BJ (cell line): ENCODE results near the gene E2F1. TPM values are rescaled to one million over a fixed set of nuclear protein-coding genes. Genes with fewer than 3 reads are reported as not detected.

ENCODE experiments used
- CTCF ChIA-PET: fragments of 350-600 bp; formaldehyde crosslinking; extraction: SDS; loops from one replicate; lab custom pipeline; 2021; ENCODE audit warnings: antibody characterized with exemption, inconsistent platforms; lab: Yijun Ruan, JAX
- POLR2A ChIA-PET: fragments of 300-600 bp; sonication (Branson Sonifier 250); formaldehyde crosslinking; extraction: SDS; loops from one replicate; lab custom pipeline; 2021; ENCODE audit warnings: antibody characterized with exemption; lab: Charles Lee
- DNase-seq: peaks from one replicate; pipeline ENCODE4 v3.0.0-alpha.2; 2011; ENCODE audit warnings: low read depth
- H3K27me3 ChIP-seq: 2 replicates; pipeline ENCODE4 v1.6.0; 2011; ENCODE audit warnings: low read length; ENCODE audit not compliant: control insufficient read depth, insufficient read depth
- H3K36me3 ChIP-seq: 2 replicates; pipeline ENCODE4 v1.5.1; 2011; ENCODE audit warnings: low read length; ENCODE audit not compliant: control insufficient read depth, insufficient read depth
- H3K4me3 ChIP-seq: 2 replicates; pipeline ENCODE4 v1.5.1; 2011; ENCODE audit warnings: low read depth, mild to moderate bottlenecking, control low read depth, low read length
- polyA plus RNA-seq: library from polyadenylated mRNA; depleted of rRNA; stranded (reverse); fragments of >200 nt; gene quantifications from 2 replicates; pipeline ENCODE4 v1.2.3, GENCODE V29; 2011
- TF ChIP-seq, protein P1 (sequence below): IDR thresholded peaks from 2 replicates; pipeline ENCODE4 v1.5.1; 2011; ENCODE audit warnings: low read depth, mild to moderate bottlenecking, control low read depth, inconsistent platforms, low read length, moderate library complexity; ENCODE audit not compliant: insufficient read depth

The E2F1 gene
- polyA plus RNA-seq, 1 experiment, result 7.5 TPM

DNA sequence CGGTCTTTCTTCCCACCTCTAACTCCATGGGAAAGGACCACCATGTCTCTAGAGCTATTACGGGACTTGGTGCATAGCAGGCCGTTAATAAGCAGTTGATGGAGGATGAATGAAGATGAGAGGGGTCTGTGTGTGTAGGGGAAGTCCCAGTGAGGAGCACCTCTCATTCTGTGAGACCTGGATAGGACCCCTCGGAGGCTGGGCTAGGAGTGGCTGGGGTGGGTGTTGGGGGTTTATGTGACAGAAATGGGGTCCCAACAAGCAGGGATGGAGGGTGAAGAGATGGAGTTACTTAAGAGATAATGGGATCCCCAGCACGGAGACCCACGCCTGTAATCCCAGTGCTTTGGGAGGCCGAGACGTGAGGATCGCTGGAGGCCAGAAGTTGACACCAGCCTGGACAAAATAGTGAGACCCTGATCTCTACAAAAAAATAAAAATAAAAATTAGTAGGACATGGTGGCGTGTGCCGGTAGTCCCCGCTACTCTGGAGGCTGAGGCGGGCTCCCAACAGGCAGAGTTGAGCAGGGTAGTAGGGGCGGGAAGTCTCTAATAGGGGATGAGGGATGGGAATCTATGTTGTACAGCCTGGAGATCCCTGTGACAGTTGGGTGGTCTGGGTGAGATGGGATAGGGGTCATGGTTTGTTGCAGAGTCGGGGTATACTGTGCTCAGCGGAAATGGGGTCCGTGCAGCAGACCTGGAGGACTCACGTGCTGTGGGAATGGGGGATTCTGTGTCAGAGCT lies 44.9 kb upstream of the E2F1 start:
- Histone ChIP-seq H3K4me3 (peak overlapping the region; percentile 55), H3K27me3 (no peaks in the 10 kb centered on the region), H3K36me3 (no peaks in the 10 kb centered on the region; the same call in 1 of the 2 replicates)
- TF ChIP-seq, protein P1, sequence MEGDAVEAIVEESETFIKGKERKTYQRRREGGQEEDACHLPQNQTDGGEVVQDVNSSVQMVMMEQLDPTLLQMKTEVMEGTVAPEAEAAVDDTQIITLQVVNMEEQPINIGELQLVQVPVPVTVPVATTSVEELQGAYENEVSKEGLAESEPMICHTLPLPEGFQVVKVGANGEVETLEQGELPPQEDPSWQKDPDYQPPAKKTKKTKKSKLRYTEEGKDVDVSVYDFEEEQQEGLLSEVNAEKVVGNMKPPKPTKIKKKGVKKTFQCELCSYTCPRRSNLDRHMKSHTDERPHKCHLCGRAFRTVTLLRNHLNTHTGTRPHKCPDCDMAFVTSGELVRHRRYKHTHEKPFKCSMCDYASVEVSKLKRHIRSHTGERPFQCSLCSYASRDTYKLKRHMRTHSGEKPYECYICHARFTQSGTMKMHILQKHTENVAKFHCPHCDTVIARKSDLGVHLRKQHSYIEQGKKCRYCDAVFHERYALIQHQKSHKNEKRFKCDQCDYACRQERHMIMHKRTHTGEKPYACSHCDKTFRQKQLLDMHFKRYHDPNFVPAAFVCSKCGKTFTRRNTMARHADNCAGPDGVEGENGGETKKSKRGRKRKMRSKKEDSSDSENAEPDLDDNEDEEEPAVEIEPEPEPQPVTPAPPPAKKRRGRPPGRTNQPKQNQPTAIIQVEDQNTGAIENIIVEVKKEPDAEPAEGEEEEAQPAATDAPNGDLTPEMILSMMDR, result no peak
- ChIA-PET CTCF (interaction anchor here (0.6 to 1.2 kb wide), 3 partner anchors 8 to 936 kb away, joined by 3 to 4 read pairs (median 4); partner anchors contain the start of gene PXMP4), POLR2A (no interaction called here)
- DNase-seq, result no peak

DNA sequence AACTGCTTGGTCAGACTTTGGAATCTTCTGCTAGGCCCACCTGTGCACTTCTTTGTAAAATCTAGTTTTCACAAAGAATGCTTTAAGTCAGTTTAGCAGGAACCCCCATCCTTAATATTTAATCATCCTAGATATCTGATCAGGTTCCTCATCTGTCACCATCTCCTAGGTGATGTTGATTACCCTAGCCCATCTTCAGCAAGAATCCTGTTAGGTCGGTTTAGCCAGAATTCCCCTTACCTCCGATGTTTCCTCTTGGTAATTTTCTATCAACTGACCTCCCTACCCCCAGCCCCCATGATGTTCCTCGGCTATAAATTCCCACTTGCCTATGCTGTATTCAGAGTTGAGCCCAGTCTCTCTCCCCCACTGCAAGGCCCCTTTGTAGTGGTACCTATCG lies 42.9 kb upstream of the E2F1 start:
- Histone ChIP-seq H3K27me3 (no peaks in the 10 kb centered on the region), H3K4me3 (no peak overlapping the region), H3K36me3 (no peaks in the 10 kb centered on the region)
- ChIA-PET CTCF (interaction anchor here (0.8 kb wide), 1 partner anchor 284 kb away, joined by 3 read pairs; no protein-coding TSS in a partner anchor), POLR2A (no interaction called here)
- TF ChIP-seq, protein P1, result no peak
- no peak for DNase-seq

DNA sequence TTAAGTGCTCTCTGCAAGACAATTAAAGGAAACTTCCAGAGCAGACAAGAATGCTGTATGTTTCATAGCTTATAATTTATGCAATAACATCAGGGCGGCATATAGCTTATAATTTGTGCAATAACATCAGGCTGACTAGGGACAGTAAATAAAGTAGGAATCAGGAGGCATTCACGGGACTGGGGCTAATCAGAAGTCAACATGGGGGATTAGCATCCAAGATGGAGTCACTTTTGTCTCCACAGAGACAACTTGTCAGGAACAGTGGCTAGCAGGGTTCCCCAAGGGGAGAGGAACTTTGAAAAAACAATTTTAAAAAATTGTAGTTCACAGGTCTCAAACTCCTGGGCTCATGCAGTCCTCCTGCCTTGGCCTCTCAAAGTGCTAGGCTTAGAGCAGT lies 42.3 kb upstream of the E2F1 start:
- ChIA-PET CTCF (interaction anchor here (0.8 kb wide), 1 partner anchor 284 kb away, joined by 3 read pairs; no protein-coding TSS in a partner anchor), POLR2A (no interaction called here)
- TF ChIP-seq, protein P1, result no peak

DNA sequence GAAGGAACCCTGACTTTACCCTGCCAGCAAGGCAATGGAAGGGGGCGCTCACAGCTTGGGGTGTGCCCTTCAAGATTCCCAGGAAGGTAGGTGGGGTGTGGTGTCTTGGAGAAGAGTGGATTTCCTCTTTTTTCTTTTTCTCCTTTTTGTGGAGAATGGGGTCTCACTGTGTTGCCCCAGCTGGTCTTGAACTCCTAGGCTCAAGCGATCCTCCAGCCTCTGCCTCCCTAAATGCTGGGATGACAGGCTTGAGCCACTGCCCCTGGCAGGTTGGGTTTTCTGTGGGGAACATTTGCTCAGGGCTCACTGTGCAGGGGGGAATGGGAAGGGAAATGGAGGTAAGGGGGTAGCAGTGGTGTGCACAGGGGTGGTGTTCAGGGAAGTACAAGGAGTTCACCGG lies 41.6 kb upstream of the E2F1 start:
- no peaks in the 10 kb centered on the region for H3K36me3 ChIP-seq
- TF ChIP-seq, protein P1, result no peak
- H3K4me3 ChIP-seq, result no peak overlapping the region
- ChIA-PET CTCF (no interaction called here), POLR2A (no interaction called here)
- no peak for DNase-seq
- no peaks in the 10 kb centered on the region for H3K27me3 ChIP-seq

More for the DNA sequence above, 42.3 kb upstream of the E2F1 start:
- Histone ChIP-seq H3K4me3 (no peak overlapping the region), H3K27me3 (no peaks in the 10 kb centered on the region), H3K36me3 (no peaks in the 10 kb centered on the region)
- no peak for DNase-seq

DNA sequence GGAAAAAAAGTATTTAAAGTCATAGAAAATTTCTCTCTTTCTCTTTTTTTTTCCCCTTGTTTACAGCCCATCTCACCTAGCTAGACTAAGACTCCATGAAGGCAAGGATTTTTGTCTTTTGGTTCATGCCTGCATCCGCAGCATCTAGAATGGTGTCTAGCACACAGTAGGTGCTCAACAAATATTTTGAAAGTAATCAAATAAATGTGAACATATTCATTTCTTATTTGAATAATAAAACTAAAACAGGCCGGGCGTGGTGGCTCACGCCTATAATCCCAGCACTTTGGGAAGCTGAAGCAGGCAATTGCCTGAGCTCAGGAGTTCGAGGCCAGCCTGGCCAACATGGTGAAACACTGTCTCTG lies 40.9 kb upstream of the E2F1 start:
- CTCF ChIA-PET, result interaction anchor here (1.2 to 1.5 kb wide), 2 partner anchors 10 to 30 kb away, joined by 4 read pairs; no protein-coding TSS in a partner anchor
- H3K36me3 ChIP-seq, result no peaks in the 10 kb centered on the region
- TF ChIP-seq, protein P1, result no peak
- no peaks in the 10 kb centered on the region for H3K27me3 ChIP-seq
- POLR2A ChIA-PET, result no interaction called here
- no peak for DNase-seq
- no peak overlapping the region for H3K4me3 ChIP-seq
